ENCODE measurements around the gene MAPRE3.

- TF ChIP-seq CTCF (IDR thresholded peaks at IDR 0.05) (no peak), EP300 (IDR thresholded peaks at IDR 0.05) (no peak)
These were observed 67.6 kb downstream of the MAPRE3 start for GRCh38 chr2:27038012-27038411.
